GM12874 (cell line): Measurements from ENCODE around the gene NDST3.

ENCODE experiments used
- CTCF ChIP-seq: IDR thresholded peaks from 2 replicates; pipeline ENCODE4 v1.5.1; 2011; ENCODE audit warnings: low read depth, mild to moderate bottlenecking, control low read depth, low read length, moderate library complexity; ENCODE audit not compliant: insufficient read depth

NDST3 gene

GRCh38 chr4:118224243-118224829, 190.1 kb downstream of the NDST3 start:
- 0 out of 2 replicates have a peak, but pooled peaks have one; percentile 24 for TF ChIP-seq CTCF

GRCh38 chr4:118225511-118225910, 191.2 kb downstream of the NDST3 start:
- TF ChIP-seq CTCF = no peak

- no peak for TF ChIP-seq CTCF
Measured at GRCh38 chr4:118226311-118227010, 192.2 kb downstream of the NDST3 start.

GRCh38 chr4:118235566-118236120, 201.4 kb downstream of the NDST3 start:
- no peak for TF ChIP-seq CTCF

GRCh38 chr4:118237531-118237930, 203.2 kb downstream of the NDST3 start:
- no peak for TF ChIP-seq CTCF

GRCh38 chr4:118249890-118250289, 215.6 kb downstream of the NDST3 start:
- no peak for TF ChIP-seq CTCF

- no peak for TF ChIP-seq CTCF
Measured at GRCh38 chr4:118254368-118254767, 220.1 kb downstream of the NDST3 start.
